Umbilical cord (tissue), 2 donors: ENCODE results near the gene FBP1. TPM values are rescaled to one million over a fixed set of nuclear protein-coding genes. Genes with fewer than 3 reads are reported as not detected.

ENCODE experiments used
- DNase-seq: peaks from one replicate; pipeline ENCODE4 v3.0.0-alpha.2; 2015; ENCODE audit warnings: low spot score
- total RNA-seq: library from RNA; depleted of rRNA; stranded (reverse); fragments of >200 nt; gene quantifications from one replicate; pipeline ENCODE4 v1.2.3, GENCODE V29; 2014; ENCODE audit warnings: low replicate concordance; ENCODE audit not compliant: insufficient read depth

The FBP1 gene
- total RNA-seq, 1 donor from 2014 or later, result not detected

GRCh38 chr9:94656200-94656599 is 16.9 kb upstream of the FBP1 start:
- no peak for DNase-seq

- DNase-seq, result no peak
These were observed 16.4 kb upstream of the FBP1 start for GRCh38 chr9:94655739-94656138.

GRCh38 chr9:94654165-94654894 is 15.0 kb upstream of the FBP1 start:
- DNase-seq, result no peak

GRCh38 chr9:94650949-94651348 is 11.6 kb upstream of the FBP1 start:
- no peak for DNase-seq

GRCh38 chr9:94649100-94649819 is 9.9 kb upstream of the FBP1 start:
- DNase-seq, result no peak

- DNase-seq, result no peak
These were observed 8.9 kb upstream of the FBP1 start for GRCh38 chr9:94648185-94648584.

- no peak for DNase-seq
These were observed 6.6 kb upstream of the FBP1 start for GRCh38 chr9:94645901-94646300.

- no peak for DNase-seq
These were observed 5.2 kb upstream of the FBP1 start for GRCh38 chr9:94644543-94644942.

GRCh38 chr9:94643741-94644140 is 4.4 kb upstream of the FBP1 start:
- no peak for DNase-seq

GRCh38 chr9:94643176-94643575 is 3.9 kb upstream of the FBP1 start:
- DNase-seq, result no peak

GRCh38 chr9:94642501-94642900 is 3.2 kb upstream of the FBP1 start:
- DNase-seq, result no peak

GRCh38 chr9:94639999-94640376 is 670 bp upstream of the FBP1 start:
- no peak for DNase-seq

- DNase-seq, result no peak
These were observed 820 bp downstream of the FBP1 start for GRCh38 chr9:94638335-94639060.

- DNase-seq, result peak; percentile 82
These were observed 6.6 kb downstream of the FBP1 start for GRCh38 chr9:94632737-94633136.

GRCh38 chr9:94631599-94631998 is 7.7 kb downstream of the FBP1 start:
- DNase-seq, result no peak

GRCh38 chr9:94630833-94631232 is 8.5 kb downstream of the FBP1 start:
- peak; percentile 70 for DNase-seq

GRCh38 chr9:94630281-94630680 is 9.0 kb downstream of the FBP1 start:
- DNase-seq, result no peak

GRCh38 chr9:94627287-94627686 is 12.0 kb downstream of the FBP1 start:
- no peak for DNase-seq

GRCh38 chr9:94625835-94626234 is 13.5 kb downstream of the FBP1 start:
- no peak for DNase-seq

- no peak for DNase-seq
These were observed 14.7 kb downstream of the FBP1 start for GRCh38 chr9:94624629-94625028.

GRCh38 chr9:94623253-94623652 is 16.1 kb downstream of the FBP1 start:
- DNase-seq, result no peak

- DNase-seq, result no peak
These were observed 17.1 kb downstream of the FBP1 start for GRCh38 chr9:94622087-94622800.
